Renal cortex interstitium (tissue), 11 donors: Measurements from ENCODE around the gene CCDC154. TPM values are rescaled to one million over a fixed set of nuclear protein-coding genes. Genes with fewer than 3 reads are reported as not detected.

Source experiments
- DNase-seq, 11 donors: peaks; one replicate each; pipeline ENCODE4 v3.0.0-alpha.2; 2013; ENCODE audit warnings: low read depth in 9 of 11, low spot score in 4 of 11; ENCODE audit errors: extremely low read depth in 1 of 11
- polyA plus RNA-seq, 3 donors: library from polyadenylated mRNA; unstranded; fragments of 120-200 nt; gene quantifications; one replicate each; pipeline ENCODE4 v1.2.1, GENCODE V29; 2013; ENCODE audit not compliant: insufficient read length in 3 of 3

CCDC154 gene
- polyA plus RNA-seq, 3 donors: 2.0 to 3.9 (median 3.6) TPM

DNA sequence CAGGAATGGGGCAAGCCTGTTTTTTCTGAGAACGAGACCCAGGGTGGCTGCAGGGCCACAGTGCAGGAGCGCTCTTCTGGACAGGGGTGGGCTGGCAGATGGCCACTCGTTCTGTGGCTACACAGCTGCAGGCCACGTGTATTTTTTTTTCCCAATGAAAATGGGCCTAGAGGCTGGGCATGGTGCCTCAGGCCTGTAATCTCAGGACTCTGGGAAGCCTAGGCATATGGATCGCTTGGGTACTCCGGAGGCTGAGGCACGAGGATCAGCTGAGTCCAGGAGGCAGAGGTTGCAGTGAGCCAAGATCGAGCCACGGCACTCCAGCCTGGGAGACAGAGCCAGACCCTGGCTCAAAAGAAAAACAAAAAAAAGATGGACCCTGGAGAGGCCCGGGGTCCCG is 36.6 kb downstream of the CCDC154 start:
- DNase-seq: no peak

DNA sequence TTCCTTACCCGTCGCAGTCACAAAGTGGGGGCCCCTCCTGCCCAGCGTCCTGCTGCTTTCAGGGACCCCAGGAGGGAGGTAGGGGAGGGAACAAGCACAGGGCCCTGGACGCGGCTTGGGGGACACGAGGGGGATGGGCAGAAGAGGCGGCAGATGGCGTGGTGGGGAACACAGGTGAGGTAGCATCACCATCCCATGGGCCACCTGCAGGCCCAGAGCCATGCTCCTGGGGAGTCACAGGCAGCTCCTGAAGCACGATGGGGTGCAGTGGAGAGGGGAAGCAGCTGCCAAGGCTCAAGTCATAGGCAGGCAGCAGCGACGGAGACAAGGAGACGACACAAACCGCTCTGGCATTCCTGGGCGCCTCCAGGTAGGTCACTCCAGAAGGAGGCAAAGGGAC is 40.6 kb downstream of the CCDC154 start:
- no peak for DNase-seq

DNA sequence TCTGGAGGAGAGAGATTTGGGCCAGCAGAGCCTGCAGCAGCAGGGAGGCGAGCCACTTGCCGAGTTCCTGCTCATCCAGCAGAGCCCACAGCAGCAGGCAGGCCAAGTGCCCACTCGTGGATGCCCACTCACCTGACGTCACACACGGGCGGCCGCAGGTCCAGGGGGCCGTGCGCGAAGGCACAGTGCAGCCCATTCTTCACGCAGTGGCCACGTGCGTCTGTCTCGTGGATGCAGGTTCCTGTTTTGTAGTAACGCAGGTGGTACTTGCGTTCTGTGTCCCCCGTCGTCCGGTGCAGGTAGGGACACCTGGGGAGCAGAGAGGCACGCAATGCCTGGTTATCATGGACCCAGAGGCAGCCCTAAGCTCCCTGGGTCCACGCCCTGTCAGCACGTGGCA is 41.3 kb downstream of the CCDC154 start:
- DNase-seq: no peak

DNA sequence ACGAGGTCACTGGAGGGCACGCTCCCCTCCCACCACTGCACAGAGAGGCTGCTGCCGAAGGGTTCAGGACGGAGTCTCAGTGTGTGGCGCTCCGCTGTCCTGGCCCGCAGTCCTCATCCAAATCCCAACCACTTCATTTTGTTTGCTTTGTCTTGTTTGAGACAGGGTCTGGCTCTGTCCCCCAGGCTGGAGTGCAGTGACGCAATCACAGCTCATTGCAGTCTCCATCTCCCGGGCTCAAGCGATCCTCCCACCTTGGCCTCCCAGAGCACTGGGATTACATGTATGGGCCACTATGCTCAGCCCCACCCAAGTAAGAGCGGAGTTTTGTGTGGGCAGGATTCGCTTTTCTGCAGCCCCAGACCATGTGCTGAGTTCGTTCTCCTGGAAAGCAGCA is 42.6 kb downstream of the CCDC154 start:
- DNase-seq: no peak

DNA sequence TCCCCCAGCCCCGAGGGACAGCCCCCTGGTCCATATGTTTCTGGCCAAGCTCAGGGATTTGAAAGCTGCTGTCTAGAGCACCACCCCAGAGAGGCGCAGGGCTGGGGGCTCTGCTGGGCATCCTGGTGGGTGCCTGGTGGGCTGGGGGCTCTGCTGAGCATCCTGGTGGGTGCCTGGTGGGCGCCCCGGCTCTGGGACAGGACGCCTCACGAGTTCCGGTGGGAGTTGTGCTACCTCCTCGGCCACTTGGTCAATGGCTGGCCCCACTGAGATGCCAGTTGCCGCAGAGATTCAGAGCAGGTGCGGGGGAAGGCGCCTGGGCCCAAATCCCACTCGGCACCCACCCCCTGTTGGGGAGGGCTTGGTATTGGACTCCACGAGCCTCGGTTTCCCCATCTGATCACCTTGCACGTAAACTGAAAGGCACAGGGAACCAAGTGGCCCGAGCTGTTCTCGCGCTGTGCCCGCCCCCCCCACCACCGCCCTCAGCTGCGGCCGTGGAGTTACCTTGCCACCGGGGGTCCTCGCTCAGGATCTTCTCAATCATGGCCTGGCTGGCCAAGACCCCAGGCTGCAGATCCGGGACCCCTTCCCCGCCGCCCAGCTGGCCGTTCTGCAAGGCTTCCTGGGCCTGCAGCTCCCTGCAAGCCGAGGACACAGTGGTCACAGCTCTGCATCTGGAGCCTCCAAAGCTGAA is 43.1 kb downstream of the CCDC154 start:
- no peak for DNase-seq

DNA sequence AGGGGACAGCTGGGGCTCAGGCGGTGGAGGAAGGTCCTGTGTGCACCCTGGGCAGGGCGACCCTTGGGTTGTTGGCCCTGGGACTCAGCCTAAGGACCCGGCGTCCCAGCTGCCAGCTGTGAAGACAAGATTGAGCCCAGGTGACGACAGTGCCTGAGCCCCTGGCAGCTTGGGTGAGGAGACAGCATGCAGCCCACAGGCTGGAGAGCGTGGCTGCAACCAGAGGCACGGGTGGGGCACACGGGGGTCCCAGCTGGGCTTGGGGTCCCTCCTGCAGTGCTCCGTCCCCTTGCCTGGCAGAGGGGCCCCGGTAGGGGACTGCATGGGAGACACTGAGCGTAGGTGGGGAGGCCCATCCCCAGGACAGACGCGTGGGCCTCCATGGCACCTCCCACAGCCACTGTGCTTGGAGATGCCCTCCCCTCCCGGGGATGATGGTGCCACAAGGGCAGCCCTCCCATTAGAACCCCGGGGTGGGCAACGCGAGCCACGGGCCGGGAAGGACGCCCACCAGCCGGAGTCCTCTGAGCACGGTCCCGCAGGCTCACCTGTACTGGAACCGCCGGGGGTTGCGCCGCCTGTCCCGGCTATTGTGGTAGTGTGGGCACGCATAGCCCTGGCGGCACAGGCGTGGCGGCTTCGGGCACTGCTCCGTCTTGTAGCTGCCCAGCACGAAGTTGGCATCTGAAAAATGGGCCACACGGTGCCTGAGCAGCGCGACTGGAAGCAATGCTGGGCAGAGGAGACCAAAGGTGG is 45.4 kb downstream of the CCDC154 start:
- DNase-seq: no peak

DNA sequence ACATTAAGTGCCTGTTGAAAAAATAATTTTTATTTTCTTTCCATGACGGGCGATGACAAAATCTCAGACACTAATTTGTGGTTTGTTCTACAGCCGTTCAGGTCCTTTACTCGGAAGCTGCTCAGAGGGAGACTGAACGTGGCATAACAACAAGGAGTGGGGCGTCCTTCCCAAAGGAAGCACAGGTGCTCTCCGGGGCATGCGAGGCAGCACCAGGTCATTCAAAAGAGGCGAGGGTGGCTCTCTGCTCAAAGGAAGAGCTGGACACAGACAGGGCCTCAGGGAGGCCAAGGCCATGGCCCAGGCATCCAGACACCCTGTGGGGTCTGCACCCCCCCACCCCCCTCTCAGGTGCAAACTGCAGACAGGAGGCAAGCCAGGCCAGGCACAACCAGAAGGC is 46.0 kb downstream of the CCDC154 start:
- no peak for DNase-seq

DNA sequence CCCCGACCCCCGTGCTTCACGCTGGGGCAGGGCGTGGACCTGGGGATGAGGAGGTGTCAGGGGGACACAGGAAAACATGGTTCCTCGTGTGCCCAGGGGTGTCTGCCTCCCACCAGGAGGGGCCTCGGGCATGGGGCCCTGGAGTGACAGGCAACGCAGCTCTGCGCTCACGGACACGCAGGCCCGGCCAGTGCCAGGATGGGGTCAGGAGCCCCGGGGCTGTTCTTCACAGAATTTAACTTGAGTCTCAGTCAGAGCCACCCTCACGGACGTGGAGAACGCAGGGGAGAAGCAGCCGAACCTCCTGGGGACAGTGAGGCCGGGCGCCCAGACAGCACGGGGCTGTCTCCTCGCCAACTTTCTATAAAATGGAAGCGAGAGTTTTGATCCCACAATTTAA is 46.6 kb downstream of the CCDC154 start:
- DNase-seq: no peak

DNA sequence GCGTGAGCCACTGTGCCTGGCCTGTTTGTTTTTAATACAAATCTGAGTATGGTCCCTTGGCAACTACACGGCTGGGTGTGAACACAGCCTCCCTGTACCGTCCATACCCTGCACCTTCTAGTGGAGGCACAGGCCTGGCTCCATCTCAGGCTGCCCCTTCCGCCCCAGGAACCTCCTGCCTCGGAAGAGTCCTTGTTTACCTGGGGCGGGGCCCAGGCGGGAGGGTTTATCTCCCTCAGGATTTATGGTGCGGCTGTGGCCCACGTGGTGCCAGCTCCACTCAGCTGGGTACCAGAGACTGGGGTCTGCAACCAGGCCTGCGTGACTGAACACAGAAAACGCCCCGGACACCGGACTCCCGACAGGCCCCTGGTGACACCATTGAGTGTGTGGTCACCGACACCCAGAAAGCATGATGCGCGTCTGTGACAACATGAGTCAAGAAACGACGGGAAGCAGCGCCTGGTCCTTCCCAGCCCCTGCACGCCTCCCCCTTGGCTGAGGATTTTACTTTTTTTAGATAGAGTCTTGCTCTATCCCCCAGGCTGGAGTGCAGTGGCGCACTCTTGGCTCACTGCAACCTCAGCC is 48.8 kb downstream of the CCDC154 start:
- DNase-seq: no peak

DNA sequence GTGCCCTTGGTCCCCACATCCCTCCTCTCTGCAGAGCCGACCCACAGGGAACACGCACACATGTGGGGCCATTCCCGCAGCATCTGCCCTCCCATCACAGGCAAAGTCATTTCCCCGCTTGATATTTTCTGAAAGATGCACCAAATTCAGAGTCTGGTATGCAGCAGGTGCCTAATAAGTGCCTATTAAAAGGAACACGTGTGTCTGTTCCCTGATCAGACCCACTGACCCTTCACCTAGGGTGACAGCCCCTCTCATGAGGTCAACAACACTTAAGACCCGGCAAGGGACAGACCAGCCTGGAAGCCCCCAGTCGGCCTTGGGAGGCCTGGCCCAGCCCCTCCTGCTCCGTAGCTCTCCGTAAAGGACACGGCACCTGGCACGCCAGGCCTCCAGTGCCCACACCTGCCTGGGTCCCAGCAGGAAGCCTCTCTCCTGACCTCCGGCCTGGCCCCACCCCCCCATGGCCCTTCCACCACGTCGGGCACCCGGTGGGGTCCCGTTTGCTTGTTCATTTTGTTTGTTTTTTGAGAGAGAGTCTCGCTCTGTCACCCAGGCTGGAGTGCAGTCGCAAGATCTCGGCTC is 49.9 kb downstream of the CCDC154 start:
- DNase-seq: no peak

DNA sequence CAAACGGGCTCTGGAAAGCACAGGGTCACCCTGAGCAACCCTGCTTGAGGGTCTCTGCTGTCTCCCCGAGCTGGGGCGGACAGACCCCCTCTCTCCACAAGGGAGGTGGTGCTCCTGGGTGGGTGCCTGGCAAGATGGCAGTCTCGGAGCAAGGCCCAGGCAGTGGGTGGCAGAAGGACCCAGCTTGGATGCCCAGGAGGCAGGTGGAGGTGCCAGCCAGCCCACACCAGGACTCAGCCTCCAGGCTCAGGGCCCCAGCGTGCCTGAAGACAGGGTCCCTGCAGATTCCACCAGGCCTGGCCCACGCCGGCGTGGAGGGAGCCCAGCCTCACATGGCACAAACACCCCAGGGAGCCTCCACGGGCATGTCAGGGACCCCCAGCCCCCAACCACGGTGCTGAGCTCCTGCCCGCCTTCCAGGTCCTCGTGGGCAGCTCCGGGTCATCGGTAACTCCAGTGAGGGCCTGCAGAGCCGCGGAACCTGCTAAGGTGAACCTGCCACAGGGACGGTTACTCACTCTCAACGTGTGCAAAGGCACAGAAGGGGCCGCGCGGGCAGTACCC is 50.7 kb downstream of the CCDC154 start:
- no peak for DNase-seq

DNA sequence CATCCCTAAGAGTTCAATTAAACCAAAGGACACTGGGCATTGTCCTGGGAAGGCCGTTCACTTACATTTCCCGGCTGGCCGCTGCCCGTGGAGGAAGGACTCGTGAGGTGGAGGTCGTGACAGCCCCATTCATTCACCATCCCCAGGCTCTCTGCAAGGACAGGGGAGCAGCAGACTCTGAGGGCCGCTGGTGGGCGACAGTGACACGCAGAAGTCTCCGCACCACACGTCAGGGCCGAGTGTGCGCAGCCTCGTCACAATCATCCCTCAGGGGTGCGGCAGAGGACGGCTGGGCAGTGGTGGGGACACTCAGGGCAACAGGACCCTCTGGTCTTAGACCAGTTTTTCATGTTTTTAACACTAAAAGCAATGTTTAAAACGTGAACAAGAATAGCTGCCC is 51.5 kb downstream of the CCDC154 start:
- no peak for DNase-seq

DNA sequence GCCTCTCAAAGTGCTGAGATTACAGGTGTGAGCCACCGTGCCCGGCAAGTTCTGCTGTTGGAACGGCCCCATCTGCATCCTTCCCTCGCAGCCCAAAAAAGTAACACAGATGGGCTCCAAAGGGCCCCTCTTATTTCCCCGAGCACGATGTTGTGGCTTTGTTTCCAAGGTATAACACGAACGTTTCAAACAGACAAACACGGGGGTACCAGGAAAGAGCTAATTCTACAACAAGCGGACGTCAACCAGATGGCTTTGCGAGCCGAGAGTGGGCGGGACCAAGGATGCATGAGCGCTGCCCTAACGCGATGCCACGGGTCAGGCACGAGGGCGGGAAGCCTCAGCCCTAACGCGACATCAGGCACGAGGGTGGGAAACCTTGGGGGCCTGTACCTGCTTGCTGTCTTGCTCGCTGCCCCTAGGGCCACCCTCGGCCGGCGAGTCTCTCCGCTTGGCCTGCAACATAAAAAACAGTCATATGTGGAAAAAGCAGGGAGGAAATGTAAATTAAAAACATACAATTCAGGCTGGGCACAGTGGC is 54.0 kb downstream of the CCDC154 start:
- no peak for DNase-seq

DNA sequence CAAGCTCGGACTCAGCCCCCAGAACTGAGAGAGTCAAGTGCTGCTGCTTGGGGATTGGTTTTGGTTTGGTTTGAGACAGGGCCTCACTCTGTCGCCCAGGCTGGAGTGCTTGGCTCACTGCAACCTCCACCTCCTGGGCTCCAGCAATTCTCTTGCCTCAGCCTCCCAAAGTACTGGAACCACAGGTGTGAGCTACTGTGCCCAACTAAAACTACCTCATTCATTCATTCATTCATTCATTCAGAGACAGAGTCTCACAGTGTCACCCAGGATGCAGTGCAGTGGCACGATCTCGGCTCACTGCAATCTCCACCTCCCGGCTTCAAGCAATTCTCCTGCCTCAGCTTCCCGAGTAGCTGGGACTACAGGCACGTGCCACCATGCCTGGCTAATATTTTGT is 54.6 kb downstream of the CCDC154 start:
- DNase-seq: no peak

DNA sequence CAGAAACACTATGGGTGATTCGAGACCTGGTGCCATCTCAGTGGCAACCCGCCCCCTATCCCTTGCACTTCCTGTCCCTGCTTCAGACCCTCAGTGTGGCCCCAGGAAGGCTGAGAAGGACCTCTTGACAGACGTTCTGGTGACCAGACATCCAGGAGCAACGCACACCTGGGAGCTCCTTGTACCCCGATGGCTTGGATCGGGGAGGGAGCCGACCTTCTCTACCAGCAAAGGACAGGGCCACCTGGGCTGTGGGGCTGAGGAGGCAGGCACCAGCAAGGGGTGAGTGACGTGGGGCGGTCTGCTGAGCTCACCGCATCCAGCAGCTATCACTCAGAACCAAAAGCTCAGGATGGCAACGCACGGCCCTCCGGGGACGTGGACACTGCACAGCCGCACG is 57.0 kb downstream of the CCDC154 start:
- DNase-seq: no peak

DNA sequence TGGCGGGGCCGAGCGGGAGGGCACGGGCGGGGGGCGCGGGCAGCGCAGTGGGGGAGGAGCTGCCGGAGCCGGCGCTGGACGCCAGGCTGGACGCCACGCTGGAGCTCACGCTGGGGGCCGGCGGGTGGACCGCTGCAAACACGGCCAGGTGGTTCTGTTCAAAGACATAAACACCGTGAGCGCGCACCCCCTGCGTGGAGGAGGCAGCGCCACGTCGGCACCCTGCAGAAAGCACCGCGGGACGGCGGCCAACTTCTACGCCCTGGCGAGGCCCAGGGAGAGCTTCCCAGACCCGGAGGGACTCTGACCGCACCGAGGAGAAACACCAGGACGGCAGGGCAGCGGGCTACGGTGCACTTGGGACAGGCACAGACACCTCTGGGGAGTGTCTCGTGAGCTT is 59.1 kb downstream of the CCDC154 start:
- no peak for DNase-seq
